Measurements from ENCODE around the gene RAMP3.
"Not testable (repeated sequence)": the region's sequence is repeated elsewhere in the genome, so short reads cannot be mapped to it uniquely, and the experiment has no call there.

DNA sequence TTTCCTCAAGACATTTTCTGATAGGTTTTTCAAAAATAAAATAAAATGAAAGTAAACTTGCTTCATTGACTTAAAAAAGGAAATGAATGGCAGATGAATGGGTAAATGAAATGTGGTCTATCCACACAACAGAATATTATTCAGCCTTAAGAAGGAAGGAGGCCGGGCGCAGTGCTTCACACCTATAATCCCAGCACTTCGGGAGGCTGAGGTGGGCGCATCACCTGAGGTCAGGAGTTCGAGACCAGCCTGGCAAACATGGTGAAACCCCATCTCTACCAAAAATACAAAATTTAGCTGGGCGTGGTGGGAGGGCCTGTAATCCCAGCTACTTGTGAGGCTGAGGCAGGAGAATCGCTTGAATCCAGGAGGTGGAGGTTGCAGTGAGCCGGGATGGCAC, 3.7 kb upstream of the RAMP3 start:
- TF ChIP-seq, protein P1, sequence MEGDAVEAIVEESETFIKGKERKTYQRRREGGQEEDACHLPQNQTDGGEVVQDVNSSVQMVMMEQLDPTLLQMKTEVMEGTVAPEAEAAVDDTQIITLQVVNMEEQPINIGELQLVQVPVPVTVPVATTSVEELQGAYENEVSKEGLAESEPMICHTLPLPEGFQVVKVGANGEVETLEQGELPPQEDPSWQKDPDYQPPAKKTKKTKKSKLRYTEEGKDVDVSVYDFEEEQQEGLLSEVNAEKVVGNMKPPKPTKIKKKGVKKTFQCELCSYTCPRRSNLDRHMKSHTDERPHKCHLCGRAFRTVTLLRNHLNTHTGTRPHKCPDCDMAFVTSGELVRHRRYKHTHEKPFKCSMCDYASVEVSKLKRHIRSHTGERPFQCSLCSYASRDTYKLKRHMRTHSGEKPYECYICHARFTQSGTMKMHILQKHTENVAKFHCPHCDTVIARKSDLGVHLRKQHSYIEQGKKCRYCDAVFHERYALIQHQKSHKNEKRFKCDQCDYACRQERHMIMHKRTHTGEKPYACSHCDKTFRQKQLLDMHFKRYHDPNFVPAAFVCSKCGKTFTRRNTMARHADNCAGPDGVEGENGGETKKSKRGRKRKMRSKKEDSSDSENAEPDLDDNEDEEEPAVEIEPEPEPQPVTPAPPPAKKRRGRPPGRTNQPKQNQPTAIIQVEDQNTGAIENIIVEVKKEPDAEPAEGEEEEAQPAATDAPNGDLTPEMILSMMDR (IDR thresholded peaks at IDR 0.05) = not testable (repeated sequence)
- not testable (repeated sequence) for TF ChIP-seq POLR2AphosphoS5 (IDR thresholded peaks at IDR 0.05; ENCODE audit: low read depth, low read length); SIN3A (IDR thresholded peaks at IDR 0.05; ENCODE audit: borderline replicate concordance, insufficient read depth, low read depth, low read length)
- TF ChIP-seq, protein P2, sequence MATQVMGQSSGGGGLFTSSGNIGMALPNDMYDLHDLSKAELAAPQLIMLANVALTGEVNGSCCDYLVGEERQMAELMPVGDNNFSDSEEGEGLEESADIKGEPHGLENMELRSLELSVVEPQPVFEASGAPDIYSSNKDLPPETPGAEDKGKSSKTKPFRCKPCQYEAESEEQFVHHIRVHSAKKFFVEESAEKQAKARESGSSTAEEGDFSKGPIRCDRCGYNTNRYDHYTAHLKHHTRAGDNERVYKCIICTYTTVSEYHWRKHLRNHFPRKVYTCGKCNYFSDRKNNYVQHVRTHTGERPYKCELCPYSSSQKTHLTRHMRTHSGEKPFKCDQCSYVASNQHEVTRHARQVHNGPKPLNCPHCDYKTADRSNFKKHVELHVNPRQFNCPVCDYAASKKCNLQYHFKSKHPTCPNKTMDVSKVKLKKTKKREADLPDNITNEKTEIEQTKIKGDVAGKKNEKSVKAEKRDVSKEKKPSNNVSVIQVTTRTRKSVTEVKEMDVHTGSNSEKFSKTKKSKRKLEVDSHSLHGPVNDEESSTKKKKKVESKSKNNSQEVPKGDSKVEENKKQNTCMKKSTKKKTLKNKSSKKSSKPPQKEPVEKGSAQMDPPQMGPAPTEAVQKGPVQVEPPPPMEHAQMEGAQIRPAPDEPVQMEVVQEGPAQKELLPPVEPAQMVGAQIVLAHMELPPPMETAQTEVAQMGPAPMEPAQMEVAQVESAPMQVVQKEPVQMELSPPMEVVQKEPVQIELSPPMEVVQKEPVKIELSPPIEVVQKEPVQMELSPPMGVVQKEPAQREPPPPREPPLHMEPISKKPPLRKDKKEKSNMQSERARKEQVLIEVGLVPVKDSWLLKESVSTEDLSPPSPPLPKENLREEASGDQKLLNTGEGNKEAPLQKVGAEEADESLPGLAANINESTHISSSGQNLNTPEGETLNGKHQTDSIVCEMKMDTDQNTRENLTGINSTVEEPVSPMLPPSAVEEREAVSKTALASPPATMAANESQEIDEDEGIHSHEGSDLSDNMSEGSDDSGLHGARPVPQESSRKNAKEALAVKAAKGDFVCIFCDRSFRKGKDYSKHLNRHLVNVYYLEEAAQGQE (IDR thresholded peaks at IDR 0.05; ENCODE audit: insufficient read depth in 1 of 2, low read depth in 2 of 2, low read length in 1 of 2) = not testable (repeated sequence)

Data from Panc1 (cell line).